ENCODE measurements around the gene VWA8.

The VWA8 gene

GRCh38 chr13:41960637-41961465 is at the start of gene VWA8:
TSS of gene VWA8 (minus strand) at chr13:41961109. CDS start at chr13:41961015, 94 bp downstream.
- Histone ChIP-seq H3K27ac (ENCODE audit: low read depth, low read length) (peak within 1 kb of the TSS; percentile 83), H3K27me3 (ENCODE audit: control insufficient read depth in 5 of 5, insufficient read depth in 4 of 5, low read length in 5 of 5) (no peaks in the 10 kb centered on the region), H3K36me3 (ENCODE audit: control insufficient read depth in 5 of 5, insufficient read depth in 5 of 5, low read length in 5 of 5) (no peaks in the 10 kb centered on the region), H3K4me3 (ENCODE audit: low read depth in 1 of 5, low read length in 5 of 5) (peak within 1 kb of the TSS; percentile 83 to 90 (median 85)), H3K9me3 (ENCODE audit: control insufficient read depth in 5 of 5, low read length in 5 of 5) (no peaks in the 10 kb centered on the region), H3K4me1 (ENCODE audit: control insufficient read depth in 5 of 5, insufficient read depth in 5 of 5, low read length in 5 of 5) (peaks cover 0 to 26% (median 20%) of the 10 kb centered on the region in 5 donors), H3K9ac (ENCODE audit: low read length in 5 of 5) (peak within 1 kb of the TSS; percentile 74 to 91 (median 91))

GRCh38 chr13:42009057-42009456 is 48.1 kb upstream of the VWA8 start:
- Histone ChIP-seq H3K4me3 (ENCODE audit: low read depth in 1 of 5, low read length in 5 of 5) (no peak overlapping the region), H3K36me3 (ENCODE audit: control insufficient read depth in 5 of 5, insufficient read depth in 5 of 5, low read length in 5 of 5) (no peaks in the 10 kb centered on the region), H3K4me1 (ENCODE audit: control insufficient read depth in 5 of 5, insufficient read depth in 5 of 5, low read length in 5 of 5) (peaks cover 0 to 4% (median 0%) of the 10 kb centered on the region in 5 donors), H3K27me3 (ENCODE audit: control insufficient read depth in 5 of 5, insufficient read depth in 4 of 5, low read length in 5 of 5) (no peaks in the 10 kb centered on the region), H3K9ac (ENCODE audit: low read length in 5 of 5) (no peak overlapping the region), H3K9me3 (ENCODE audit: control insufficient read depth in 5 of 5, low read length in 5 of 5) (no peaks in the 10 kb centered on the region), H3K27ac (ENCODE audit: low read depth, low read length) (no peak overlapping the region)

- no peaks in the 10 kb centered on the region for H3K27me3 ChIP-seq (ENCODE audit: control insufficient read depth in 5 of 5, insufficient read depth in 4 of 5, low read length in 5 of 5)
- H3K9ac ChIP-seq (ENCODE audit: low read length in 5 of 5), result no peak overlapping the region
- no peaks in the 10 kb centered on the region for H3K36me3 ChIP-seq (ENCODE audit: control insufficient read depth in 5 of 5, insufficient read depth in 5 of 5, low read length in 5 of 5)
- H3K4me1 ChIP-seq (ENCODE audit: control insufficient read depth in 5 of 5, insufficient read depth in 5 of 5, low read length in 5 of 5), result peaks cover 0 to 4% (median 0%) of the 10 kb centered on the region in 5 donors
- no peak overlapping the region for H3K4me3 ChIP-seq (ENCODE audit: low read depth in 1 of 5, low read length in 5 of 5)
- H3K9me3 ChIP-seq (ENCODE audit: control insufficient read depth in 5 of 5, low read length in 5 of 5), result no peaks in the 10 kb centered on the region
- H3K27ac ChIP-seq (ENCODE audit: low read depth, low read length), result no peak overlapping the region
Measured at GRCh38 chr13:42007844-42008243, 46.9 kb upstream of the VWA8 start.

- Histone ChIP-seq H3K9ac (ENCODE audit: low read length in 5 of 5) (no peak overlapping the region), H3K4me1 (ENCODE audit: control insufficient read depth in 5 of 5, insufficient read depth in 5 of 5, low read length in 5 of 5) (no peaks in the 10 kb centered on the region), H3K9me3 (ENCODE audit: control insufficient read depth in 5 of 5, low read length in 5 of 5) (peaks cover 0 to 2% (median 0%) of the 10 kb centered on the region in 5 donors), H3K36me3 (ENCODE audit: control insufficient read depth in 5 of 5, insufficient read depth in 5 of 5, low read length in 5 of 5) (no peaks in the 10 kb centered on the region), H3K27me3 (ENCODE audit: control insufficient read depth in 5 of 5, insufficient read depth in 4 of 5, low read length in 5 of 5) (no peaks in the 10 kb centered on the region), H3K4me3 (ENCODE audit: low read depth in 1 of 5, low read length in 5 of 5) (no peak overlapping the region), H3K27ac (ENCODE audit: low read depth, low read length) (no peak overlapping the region)
Measured at GRCh38 chr13:42002066-42002465, 41.2 kb upstream of the VWA8 start.

GRCh38 chr13:42001580-42001979 is 40.7 kb upstream of the VWA8 start:
- Histone ChIP-seq H3K27ac (ENCODE audit: low read depth, low read length) (no peak overlapping the region), H3K9ac (ENCODE audit: low read length in 5 of 5) (no peak overlapping the region)

GRCh38 chr13:42000846-42001245 is 39.9 kb upstream of the VWA8 start:
- H3K9ac ChIP-seq (ENCODE audit: low read length in 5 of 5), result no peak overlapping the region
- H3K4me1 ChIP-seq (ENCODE audit: control insufficient read depth in 5 of 5, insufficient read depth in 5 of 5, low read length in 5 of 5), result no peaks in the 10 kb centered on the region
- no peak overlapping the region for H3K4me3 ChIP-seq (ENCODE audit: low read depth in 1 of 5, low read length in 5 of 5)
- no peak overlapping the region for H3K27ac ChIP-seq (ENCODE audit: low read depth, low read length)
- no peaks in the 10 kb centered on the region for H3K36me3 ChIP-seq (ENCODE audit: control insufficient read depth in 5 of 5, insufficient read depth in 5 of 5, low read length in 5 of 5)
- H3K9me3 ChIP-seq (ENCODE audit: control insufficient read depth in 5 of 5, low read length in 5 of 5), result peaks cover 0 to 2% (median 0%) of the 10 kb centered on the region in 5 donors
- no peaks in the 10 kb centered on the region for H3K27me3 ChIP-seq (ENCODE audit: control insufficient read depth in 5 of 5, insufficient read depth in 4 of 5, low read length in 5 of 5)

More at GRCh38 chr13:42001580-42001979, 40.7 kb upstream of the VWA8 start:
- Histone ChIP-seq H3K4me3 (ENCODE audit: low read depth in 1 of 5, low read length in 5 of 5) (no peak overlapping the region), H3K9me3 (ENCODE audit: control insufficient read depth in 5 of 5, low read length in 5 of 5) (peaks cover 0 to 2% (median 0%) of the 10 kb centered on the region in 5 donors), H3K4me1 (ENCODE audit: control insufficient read depth in 5 of 5, insufficient read depth in 5 of 5, low read length in 5 of 5) (no peaks in the 10 kb centered on the region), H3K27me3 (ENCODE audit: control insufficient read depth in 5 of 5, insufficient read depth in 4 of 5, low read length in 5 of 5) (no peaks in the 10 kb centered on the region), H3K36me3 (ENCODE audit: control insufficient read depth in 5 of 5, insufficient read depth in 5 of 5, low read length in 5 of 5) (no peaks in the 10 kb centered on the region)

- Histone ChIP-seq H3K36me3 (ENCODE audit: control insufficient read depth in 5 of 5, insufficient read depth in 5 of 5, low read length in 5 of 5) (no peaks in the 10 kb centered on the region), H3K9ac (ENCODE audit: low read length in 5 of 5) (no peak overlapping the region), H3K9me3 (ENCODE audit: control insufficient read depth in 5 of 5, low read length in 5 of 5) (peaks cover 0 to 2% (median 0%) of the 10 kb centered on the region in 5 donors), H3K27ac (ENCODE audit: low read depth, low read length) (no peak overlapping the region), H3K4me3 (ENCODE audit: low read depth in 1 of 5, low read length in 5 of 5) (no peak overlapping the region), H3K27me3 (ENCODE audit: control insufficient read depth in 5 of 5, insufficient read depth in 4 of 5, low read length in 5 of 5) (no peaks in the 10 kb centered on the region), H3K4me1 (ENCODE audit: control insufficient read depth in 5 of 5, insufficient read depth in 5 of 5, low read length in 5 of 5) (no peaks in the 10 kb centered on the region)
Measured at GRCh38 chr13:41997396-41997795, 36.5 kb upstream of the VWA8 start.

GRCh38 chr13:41995946-41996345 is 35.0 kb upstream of the VWA8 start:
- no peak overlapping the region for H3K4me3 ChIP-seq (ENCODE audit: low read depth in 1 of 5, low read length in 5 of 5)
- H3K9ac ChIP-seq (ENCODE audit: low read length in 5 of 5), result no peak overlapping the region
- no peaks in the 10 kb centered on the region for H3K27me3 ChIP-seq (ENCODE audit: control insufficient read depth in 5 of 5, insufficient read depth in 4 of 5, low read length in 5 of 5)
- H3K4me1 ChIP-seq (ENCODE audit: control insufficient read depth in 5 of 5, insufficient read depth in 5 of 5, low read length in 5 of 5), result no peaks in the 10 kb centered on the region
- H3K27ac ChIP-seq (ENCODE audit: low read depth, low read length), result no peak overlapping the region
- H3K9me3 ChIP-seq (ENCODE audit: control insufficient read depth in 5 of 5, low read length in 5 of 5), result peaks cover 0 to 2% (median 0%) of the 10 kb centered on the region in 5 donors
- no peaks in the 10 kb centered on the region for H3K36me3 ChIP-seq (ENCODE audit: control insufficient read depth in 5 of 5, insufficient read depth in 5 of 5, low read length in 5 of 5)

GRCh38 chr13:41995336-41995735 is 34.4 kb upstream of the VWA8 start:
- no peak overlapping the region for H3K9ac ChIP-seq (ENCODE audit: low read length in 5 of 5)
- H3K4me1 ChIP-seq (ENCODE audit: control insufficient read depth in 5 of 5, insufficient read depth in 5 of 5, low read length in 5 of 5), result no peaks in the 10 kb centered on the region
- H3K36me3 ChIP-seq (ENCODE audit: control insufficient read depth in 5 of 5, insufficient read depth in 5 of 5, low read length in 5 of 5), result no peaks in the 10 kb centered on the region
- H3K9me3 ChIP-seq (ENCODE audit: control insufficient read depth in 5 of 5, low read length in 5 of 5), result peaks cover 0 to 2% (median 0%) of the 10 kb centered on the region in 5 donors
- no peak overlapping the region for H3K27ac ChIP-seq (ENCODE audit: low read depth, low read length)
- no peaks in the 10 kb centered on the region for H3K27me3 ChIP-seq (ENCODE audit: control insufficient read depth in 5 of 5, insufficient read depth in 4 of 5, low read length in 5 of 5)
- H3K4me3 ChIP-seq (ENCODE audit: low read depth in 1 of 5, low read length in 5 of 5), result no peak overlapping the region

- peaks cover 0 to 2% (median 0%) of the 10 kb centered on the region in 5 donors for H3K9me3 ChIP-seq (ENCODE audit: control insufficient read depth in 5 of 5, low read length in 5 of 5)
- no peaks in the 10 kb centered on the region for H3K36me3 ChIP-seq (ENCODE audit: control insufficient read depth in 5 of 5, insufficient read depth in 5 of 5, low read length in 5 of 5)
- H3K27me3 ChIP-seq (ENCODE audit: control insufficient read depth in 5 of 5, insufficient read depth in 4 of 5, low read length in 5 of 5), result no peaks in the 10 kb centered on the region
- no peak overlapping the region for H3K27ac ChIP-seq (ENCODE audit: low read depth, low read length)
- no peak overlapping the region for H3K4me3 ChIP-seq (ENCODE audit: low read depth in 1 of 5, low read length in 5 of 5)
- no peaks in the 10 kb centered on the region for H3K4me1 ChIP-seq (ENCODE audit: control insufficient read depth in 5 of 5, insufficient read depth in 5 of 5, low read length in 5 of 5)
- H3K9ac ChIP-seq (ENCODE audit: low read length in 5 of 5), result no peak overlapping the region
Measured at GRCh38 chr13:41994696-41995095, 33.8 kb upstream of the VWA8 start.

Measured in subcutaneous abdominal adipose tissue (tissue), 5 donors.